IPS-NIHi11 (cell line): ENCODE results near the gene ELOVL1.
"Not testable (repeated sequence)": the region's sequence is repeated elsewhere in the genome, so short reads cannot be mapped to it uniquely, and the experiment has no call there.

Source experiments
- DNase-seq: peaks from one replicate; pipeline ENCODE4 v3.0.0; 2012; ENCODE audit warnings: mixed read lengths, low spot score

ELOVL1 gene

DNA sequence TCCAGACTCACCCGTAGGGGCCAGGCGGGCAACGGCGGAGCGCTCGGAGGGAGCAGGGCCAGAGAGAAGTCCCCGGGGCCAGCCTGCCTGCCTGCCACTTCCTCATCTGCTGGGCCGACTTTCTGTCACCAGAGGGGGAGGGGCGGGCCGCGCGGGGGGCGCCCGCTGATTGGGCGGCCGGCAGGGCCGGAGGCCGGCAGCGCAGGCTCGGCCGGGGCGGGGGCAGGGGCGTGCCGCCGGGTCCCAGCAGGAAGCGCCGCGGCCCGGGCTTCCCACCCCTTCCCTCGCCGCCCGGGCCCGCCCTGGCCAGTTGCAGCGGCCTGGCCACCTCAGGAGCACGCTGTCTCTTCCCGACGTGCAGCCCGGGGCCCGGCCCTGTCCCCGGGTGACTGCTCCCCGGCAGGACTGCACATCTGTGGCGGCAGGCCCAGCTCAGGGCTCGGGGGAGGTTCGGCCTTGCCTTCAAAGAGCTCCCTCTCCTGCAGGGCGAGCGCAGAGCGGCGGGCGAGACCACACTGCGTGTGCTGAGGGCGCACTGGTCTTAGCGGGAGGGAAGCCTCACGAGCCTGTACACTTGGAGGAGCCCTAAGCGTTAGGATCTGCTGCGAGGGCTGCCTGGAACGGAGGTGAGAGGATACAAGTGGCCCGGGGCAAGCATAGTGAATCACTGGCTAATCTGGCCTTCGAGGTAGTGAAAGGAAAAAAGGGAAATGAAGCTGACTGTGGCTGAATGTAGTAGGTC is at the start of gene ELOVL1:
Gene ELOVL1, minus strand, starts transcription at position 108 of the 742 bp plus-strand sequence. CDS start 2,402 bp downstream, outside the sequence.
- DNase-seq, result peak; percentile 98

DNA sequence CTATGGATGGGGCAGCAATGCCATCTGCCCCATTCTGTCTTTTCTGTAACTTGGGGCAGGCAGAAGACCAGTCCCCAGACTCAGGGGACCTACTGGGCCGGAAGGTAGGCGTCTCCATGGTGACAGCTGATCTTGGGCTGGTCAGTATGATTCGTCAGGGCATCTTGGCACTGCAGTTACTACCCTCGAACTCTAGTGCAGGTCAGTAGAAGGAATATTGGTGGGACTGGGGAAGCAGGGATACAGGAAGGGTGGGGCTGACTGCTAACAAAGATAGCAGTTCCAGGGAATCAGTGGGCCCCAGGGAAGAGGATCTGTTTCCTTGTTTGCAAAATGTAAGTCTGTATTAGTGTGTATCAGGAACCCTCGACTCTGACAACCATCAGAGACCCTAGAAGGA is 48.1 kb upstream of the ELOVL1 start:
- DNase-seq, result no peak

DNA sequence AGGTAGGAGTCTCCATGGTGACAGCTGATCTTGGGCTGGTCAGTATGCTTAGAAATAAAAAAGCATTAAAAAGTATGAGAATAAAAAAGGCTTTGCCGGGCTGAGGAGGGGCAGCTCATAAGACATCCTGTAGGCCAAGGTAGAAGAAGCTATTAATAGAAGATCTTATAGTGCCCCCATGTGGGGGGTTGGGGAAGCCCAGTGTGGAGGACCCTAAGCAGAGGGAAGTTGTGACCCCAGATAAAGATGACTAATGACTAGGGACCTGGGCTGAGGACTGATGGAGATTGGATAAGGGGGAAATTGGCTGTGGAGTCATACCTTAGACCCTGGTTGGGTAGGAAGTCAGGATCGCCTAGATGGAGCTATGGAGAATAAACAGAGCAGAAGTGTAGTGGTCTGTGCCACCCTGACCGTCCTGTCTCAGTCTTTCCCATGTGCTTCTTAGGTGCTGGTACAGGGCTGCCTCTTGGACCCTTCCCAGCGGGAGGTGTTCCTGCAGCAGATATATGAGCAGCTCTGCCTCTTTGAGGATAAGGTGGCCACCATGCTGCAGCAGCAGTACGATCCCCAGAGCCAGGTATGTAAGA is 46.9 kb upstream of the ELOVL1 start:
- DNase-seq, result peak; percentile 66

DNA sequence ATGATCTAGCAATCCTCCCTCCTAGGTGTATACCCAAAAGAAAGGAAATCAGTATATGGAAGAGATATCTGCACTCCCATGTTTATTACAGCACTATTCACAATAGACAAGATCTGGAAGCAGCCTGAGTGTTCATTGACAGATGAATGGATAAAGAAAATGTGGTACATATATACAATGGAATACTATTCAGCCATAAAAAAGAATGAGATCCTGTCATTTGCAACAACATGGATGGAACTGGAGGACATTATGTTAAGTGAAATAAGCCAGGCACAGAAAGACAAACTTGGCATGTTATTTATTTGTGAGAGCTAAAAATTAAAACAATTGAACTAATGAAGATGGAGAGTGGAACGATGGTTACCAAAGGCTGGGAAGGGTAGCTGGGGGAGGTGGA is 45.6 kb upstream of the ELOVL1 start:
- not testable (repeated sequence) for DNase-seq

DNA sequence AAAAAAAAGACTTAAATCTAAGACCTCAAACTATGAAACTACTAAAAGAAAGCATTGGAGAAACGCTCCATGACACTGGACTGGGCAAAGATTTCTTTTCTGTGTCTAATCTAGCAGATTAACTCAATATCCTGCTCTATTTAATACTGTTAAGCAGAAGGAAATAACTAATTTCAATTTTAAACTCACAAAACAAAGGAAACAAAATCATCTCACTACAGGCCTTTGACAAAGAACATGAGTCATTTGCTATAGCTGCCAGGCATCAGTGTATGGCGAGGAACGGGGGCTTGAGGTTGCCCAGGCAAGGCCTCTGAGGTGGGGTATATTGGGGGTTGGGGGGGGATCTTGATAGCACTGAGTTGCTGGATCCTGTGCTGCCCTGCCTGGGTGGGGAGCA is 42.8 kb upstream of the ELOVL1 start:
- DNase-seq, result no peak

DNA sequence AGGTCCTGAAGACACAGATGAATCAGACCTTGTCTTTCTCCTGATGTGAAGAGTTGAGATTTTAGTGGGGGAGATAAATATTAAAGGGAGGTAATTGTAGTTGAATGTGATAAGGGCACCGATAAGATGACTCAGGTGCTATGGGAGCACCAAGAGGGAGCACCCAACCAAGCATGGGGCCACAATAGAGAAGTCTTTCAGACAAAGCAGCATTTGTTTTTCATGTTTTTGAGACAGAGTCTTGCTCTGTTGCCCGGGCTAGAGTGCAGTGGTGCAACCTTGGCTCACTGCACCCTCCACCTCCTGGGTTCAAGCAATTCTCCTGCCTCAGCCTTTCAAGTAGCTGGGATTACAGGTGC is 38.0 kb upstream of the ELOVL1 start:
- no peak for DNase-seq

DNA sequence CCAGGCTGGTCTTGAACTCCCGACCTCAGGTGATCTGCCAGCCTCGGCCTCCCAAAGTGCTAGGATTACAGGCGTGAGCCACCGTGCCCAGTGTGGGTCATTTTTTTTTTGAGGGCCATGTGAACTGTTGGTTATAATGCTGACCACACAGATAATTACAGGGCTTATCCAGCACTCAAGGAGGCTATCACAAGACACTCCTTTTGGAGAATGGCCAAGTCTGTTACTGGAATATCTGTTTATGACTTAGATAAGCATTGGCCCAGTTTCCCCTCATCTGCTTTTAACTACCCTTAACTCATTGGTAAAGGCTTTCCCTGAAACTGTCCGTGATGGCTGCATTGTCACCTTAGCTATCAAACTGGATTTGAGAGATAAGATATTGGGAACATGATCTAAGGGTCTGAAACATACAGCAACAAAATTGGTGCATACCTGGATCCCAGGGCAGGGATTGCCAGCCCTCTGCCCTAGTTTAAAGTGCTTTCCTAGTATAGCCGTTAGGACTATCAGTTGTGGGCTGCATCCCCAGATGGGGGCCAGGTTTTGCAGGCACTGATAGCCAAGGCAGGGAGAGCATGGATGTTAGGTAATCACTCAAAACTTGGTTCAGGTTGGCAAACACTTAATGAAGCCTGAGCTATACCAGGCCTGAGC is 37.5 kb upstream of the ELOVL1 start:
- DNase-seq, result no peak

DNA sequence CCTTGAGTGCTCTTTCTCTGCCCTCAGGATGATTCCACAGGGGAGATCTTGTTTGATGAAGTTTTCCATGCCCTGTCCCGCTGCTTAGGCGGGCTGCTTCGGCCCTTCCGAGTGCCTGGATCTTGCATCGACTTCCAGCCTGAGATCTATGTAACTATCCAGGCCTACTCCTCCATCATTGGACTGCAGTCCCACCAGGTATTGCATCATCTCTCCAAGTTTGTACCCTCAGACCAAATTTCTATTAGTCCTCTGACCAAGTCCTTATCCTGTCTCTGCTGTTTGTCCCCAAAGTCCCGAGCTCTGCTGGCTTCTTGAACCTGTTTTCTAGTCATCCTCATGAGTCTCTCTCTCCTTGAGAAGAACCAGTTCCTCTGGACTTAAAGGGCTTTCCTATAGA is 36.5 kb upstream of the ELOVL1 start:
- DNase-seq, result no peak

DNA sequence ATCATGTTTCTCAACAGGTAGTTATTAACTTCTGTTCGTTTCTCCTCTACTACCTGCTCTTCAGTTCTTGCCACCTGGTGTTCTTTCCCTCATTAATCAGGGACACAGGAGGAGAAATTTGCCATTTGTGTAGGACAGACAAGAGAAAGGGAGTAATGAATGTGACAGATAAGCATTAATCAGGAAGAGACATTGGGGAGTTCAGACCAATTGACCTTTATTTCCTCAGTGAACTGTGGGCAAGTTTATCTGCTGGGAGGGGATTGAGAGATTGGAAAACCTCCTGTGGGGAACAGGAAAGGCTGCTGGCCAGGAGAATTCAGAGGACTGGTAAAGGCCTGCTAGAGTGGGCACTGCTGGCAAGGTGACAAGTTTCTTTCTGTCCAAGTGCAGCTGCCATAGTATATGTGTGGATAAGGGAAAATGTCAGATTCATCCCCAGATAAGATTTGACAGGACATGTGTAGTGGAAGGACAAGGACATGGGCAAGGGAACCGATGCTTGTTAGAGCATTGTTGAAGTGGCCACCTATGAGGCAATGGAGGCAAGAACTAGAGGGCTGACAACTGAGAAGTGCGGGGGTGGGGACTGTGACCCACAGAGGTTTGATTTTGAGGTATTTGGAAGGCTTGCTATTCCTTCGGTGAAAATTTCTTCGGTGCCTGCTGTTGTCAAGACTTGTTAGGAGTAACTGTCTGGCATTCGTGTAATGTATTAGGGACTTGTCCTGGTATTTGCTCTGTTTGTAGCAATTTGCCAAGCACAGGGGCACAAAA is 34.5 kb upstream of the ELOVL1 start:
- no peak for DNase-seq

DNA sequence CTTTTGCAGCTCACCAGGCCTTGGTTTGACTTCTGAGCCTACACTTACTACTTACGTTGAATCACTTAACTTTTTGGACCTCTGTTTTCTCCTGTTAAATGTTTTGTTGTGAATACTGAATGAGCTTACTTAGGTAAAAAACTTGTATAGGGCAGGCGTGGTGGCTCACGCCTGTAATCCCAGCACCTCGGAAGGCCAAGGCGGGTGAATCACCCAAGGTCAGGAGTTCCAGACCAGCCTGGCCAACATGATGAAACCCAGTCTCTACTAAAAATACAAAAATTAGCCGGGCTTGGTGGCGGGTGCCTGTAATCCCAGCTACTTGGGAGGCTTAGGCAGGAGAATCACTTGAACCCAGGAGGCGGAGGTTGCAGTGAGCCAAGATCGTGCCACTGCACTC is 32.6 kb upstream of the ELOVL1 start:
- not testable (repeated sequence) for DNase-seq

DNA sequence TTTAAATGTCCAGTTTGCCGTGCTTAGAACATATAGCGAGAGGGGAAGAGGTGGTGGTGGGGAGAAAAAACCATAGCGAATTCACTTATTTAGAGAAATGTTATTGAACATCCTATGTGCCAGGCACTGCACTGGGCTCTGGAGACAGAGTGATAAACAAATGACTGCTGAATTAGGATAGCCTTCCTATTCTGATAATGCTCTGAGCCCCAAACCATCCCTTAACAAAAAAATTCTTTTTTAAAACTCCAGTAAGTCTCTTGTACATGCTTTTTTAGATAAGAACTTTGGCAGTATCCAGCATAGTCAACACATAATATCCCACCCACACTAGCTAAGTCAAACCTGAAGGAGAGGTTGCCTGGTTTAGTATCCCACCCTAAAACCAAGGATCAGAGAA is 30.4 kb upstream of the ELOVL1 start:
- no peak for DNase-seq

DNA sequence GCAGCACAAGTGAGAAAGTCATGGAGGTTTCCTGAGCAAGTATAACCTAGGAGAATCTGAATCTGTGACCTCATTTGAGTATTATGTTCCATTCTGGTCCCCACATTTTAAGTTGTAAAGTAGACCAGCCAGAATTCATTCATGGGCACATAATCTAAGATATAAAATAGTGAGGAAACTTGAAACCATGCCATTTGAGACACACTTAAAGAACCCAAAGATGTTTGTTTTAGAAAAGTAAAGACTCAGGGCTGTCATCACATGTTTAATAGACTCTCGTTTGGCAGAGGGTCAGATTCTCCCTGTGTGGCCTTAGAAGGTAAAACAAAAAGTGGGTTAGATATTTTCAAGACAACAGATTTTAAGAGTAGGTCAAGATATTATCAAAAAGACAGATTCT is 28.2 kb upstream of the ELOVL1 start:
- DNase-seq, result no peak

DNA sequence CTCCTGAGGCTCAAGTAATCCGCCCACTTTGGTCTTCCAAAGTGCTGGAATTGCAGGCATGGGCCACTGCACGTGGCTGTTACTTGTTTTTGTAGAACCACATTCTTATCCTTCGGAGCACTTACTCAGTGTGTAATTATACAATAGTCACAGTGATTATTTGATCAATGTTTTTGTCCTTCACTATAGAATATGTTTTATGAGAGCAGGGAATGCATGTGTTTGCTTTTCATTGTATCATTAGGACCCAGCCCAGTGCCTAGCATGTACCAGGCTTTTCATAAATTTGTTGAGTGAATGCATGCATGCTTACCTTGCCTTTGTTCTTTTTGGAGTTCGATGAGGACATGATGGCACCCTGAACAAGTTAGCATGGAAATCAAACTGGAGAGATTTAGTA is 27.7 kb upstream of the ELOVL1 start:
- DNase-seq, result no peak

DNA sequence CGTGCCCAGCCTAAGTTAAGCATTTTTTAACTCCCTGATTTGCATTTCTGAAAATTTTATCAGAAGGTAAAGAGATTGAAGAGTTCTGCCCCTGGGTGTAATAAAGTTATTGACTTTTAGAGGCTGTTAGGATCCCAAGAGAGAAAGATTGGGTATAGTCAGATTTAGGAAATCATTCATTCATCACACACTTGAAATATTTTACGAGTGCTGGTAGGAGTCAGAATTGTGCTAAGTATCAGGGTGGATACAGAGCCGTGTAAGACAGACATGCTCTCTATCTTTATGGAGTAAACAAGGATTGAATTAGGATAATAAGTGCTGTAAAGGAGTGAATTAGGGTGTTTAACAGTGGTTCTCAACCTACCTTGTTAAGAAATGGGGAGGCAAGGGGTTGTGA is 24.9 kb upstream of the ELOVL1 start:
- no peak for DNase-seq

DNA sequence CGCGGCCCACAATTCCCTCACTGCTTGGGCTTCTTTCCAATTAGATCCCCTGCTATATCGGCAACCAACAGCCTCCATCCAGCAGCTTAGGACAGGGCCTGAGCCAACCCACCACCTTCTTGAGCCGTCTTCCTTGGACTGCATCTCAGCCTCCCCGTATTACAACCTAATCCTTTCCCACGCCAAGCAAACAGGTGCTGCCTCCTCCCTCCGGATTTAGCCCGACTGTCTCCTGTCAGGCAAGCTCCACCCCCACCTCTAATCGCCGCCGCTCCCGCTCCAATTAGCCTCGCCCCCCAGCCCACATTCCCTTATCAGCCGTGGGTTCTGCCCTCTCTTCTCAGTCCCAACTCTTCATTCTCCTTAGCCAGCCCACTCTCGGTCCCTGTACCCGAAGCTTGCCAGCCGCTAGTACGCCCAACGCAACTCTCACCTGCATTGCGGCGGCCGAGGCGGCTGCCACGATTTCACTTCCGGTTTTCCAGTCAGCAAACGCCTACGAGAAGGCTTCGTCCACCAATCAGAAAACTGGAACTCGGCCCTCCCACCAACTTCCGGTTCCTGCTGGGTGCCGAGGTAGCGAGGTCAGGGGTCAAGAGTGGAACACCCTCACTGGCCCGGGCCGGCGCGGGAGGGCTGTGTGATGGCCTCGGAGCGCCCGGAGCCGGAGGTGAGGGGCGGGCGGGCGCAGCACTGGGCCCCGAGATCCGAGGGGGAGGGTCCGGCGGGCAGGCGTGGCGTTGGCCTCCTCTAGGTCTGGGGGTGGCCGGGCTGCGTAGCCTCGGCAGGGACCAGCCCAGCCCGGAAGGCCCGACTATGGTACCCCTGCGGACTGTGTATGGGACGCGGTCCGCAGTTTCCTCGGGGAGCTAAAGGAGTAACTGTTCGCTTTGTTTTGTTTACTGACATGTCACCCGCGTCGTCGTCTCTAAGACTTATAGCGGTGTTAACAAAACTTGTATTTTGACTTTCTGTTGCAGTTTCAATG is 21.8 kb upstream of the ELOVL1 start, which contains the start of the genes MED8 and SZT2:
Gene MED8, minus strand, starts transcription at position 475 of the 988 bp plus-strand sequence. Its CDS starts 36 bp downstream, at position 439.
Gene SZT2, plus strand, starts transcription at position 574 of the 988 bp plus-strand sequence. Its CDS starts 70 bp downstream, at position 644.
- DNase-seq, result peak; percentile 98

DNA sequence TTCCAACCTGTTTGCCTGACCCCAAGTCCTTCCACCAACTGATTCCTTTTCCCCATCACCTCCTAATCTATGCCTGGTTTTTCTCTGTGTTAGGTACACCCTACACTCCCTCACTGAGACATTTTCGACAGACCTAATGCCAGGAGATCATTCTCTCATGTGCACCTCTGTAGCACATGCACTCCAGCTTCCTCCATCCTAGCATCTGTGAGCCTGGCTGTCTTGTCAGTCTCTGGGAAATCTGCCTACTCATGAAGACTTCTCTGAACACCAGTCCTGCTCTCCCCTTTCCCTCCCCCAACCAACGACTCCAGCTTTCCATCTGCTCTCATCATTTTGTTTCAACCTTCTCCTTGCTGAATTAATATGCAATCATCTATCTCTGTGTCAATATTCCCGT is 20.8 kb upstream of the ELOVL1 start:
- DNase-seq, result no peak

DNA sequence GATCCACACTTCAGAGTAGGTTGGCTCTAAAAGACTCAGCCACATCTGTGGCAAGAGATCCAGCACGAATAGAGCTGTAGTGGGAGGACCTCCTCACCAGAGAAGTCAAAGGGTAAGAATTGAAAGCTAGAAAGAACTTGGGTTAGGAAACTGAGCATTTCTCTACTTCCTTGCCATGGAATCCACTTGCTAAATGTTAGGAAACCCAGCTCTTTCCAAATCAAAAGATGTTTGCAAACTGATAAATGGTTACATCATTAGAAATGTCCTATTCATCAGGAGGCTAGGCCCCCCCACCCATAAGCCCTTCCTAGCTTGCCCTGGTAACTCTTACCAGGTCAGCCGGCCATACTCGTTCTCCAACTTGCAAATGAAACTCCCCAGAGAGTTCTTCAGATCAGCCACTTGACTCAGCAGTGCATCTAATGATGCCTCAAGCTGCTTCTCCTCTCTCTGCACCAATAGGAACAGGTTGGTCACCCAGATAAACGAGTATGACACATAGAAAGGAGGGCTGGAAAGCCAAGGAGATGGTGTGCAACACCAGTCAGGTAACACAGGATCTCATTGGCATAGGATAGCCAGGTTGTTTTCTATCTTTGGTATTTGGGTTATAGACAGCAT is 20.3 kb upstream of the ELOVL1 start:
- no peak for DNase-seq

DNA sequence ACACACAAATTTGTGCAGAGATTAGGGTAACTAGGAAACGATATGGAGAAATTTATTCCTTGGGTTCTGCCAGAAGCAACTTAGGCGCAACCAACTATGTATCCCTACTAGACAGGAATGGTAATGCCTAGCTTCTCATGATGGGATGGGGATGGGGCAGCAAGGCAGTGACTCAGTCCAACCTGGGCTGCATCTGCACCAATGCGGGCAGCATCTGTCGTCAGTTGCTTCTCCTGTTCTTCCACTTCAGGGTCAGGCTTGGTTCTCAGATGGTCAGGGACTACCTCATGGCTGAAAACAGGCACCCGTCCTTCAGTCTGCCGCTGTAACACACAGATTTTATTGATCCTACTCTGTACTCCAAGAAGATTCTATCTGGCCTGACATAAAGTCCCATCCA is 18.9 kb upstream of the ELOVL1 start:
- DNase-seq, result no peak

DNA sequence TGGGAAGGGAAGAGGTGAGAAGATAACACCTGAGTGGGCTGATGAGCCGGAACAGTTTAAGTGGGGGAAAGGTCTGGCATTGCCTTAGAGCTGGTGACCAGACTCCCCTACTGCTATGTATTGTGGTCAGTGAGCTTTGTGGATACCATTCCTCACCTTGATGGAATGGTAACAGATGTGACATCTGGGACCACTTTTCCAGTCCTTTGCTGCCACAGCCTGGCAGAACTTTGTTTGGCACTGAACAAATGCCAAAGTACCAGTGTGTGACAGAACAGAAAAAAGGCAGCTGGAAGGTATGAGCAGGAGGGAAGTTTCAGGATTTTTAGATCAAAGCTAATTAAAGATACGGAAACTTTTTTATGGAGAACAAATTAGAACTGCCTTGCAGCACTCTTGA is 15.6 kb upstream of the ELOVL1 start:
- no peak for DNase-seq

DNA sequence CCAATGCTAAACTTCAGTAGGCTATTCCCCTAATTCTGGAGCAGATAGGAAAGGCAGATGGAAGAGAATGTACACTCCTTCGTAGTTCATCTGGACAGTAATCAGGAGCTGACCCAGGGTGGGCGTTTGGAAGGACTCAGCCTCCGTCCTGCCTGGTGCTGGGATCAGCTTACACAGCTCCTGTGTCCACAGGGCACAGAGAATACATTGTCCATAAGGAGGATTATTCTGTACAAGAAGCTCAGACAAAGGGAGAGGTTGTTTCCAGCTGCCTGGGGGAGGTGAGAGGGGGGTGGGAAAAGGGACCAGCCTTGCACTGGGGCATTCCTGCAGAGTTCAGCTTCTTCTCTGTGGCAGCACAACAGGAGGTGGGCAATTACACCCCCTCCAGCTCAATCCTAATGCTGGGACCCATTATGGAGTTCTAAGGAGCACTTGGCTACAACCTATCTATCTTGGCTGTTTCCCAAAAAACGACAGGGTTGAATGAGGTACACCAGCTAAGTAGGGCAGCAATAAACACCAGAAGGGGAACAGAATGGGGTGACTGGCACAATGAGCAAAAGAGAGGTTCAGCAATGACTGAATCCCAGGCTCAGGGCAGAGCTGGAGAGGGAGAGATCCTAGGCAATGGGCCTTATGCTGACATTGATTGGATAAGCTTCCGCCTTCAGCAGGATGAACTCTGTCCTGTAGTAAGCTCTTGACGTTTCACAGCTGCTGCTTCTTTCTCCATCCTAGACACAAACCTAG is 14.4 kb upstream of the ELOVL1 start:
- DNase-seq, result no peak
